ENCODE data around the gene FNBP1.

FNBP1 gene

DNA sequence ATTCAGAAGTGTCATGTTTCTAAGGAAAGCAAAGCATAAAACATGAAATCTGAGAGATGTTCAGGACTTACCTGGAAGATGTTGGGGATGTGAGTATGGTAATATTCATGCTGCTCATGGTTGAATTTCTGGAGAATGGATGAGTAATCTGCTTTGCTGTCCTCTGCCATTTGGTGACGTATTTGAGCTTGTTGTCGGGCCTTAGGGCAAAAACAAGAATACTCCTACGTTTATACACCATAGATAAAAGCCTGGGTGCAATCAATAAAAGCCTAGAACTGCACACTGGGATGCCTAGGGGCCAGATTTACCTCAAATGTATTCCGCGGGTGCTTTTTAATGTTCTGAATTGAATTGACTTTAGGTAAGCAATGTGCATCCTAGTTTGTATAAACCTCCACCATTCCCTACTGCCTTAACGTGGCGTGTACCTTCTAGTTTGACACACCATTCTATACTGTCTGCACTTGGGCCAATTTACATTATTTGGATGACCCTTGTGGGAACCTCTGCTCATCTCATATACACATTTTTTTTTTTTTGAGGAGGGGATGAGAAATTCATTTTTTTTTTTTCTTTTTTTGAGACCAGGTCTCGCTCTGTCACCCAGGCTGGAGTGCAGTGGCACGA is 113.4 kb downstream of the FNBP1 start:
- Histone ChIP-seq H3K79me2 (ENCODE audit: insufficient read depth, low read length) (peaks cover 3% of the 10 kb centered on the region; the same call in 1 of the 2 replicates), H3K27me3 (ENCODE audit: low read length) (no peaks in the 10 kb centered on the region), H3K9me2 (replicated peaks; ENCODE audit: insufficient read depth, low read length) (no peaks in the 10 kb centered on the region), H3K27ac (ENCODE audit: low read depth, low read length) (no peak overlapping the region), H2AFZ (ENCODE audit: low read depth, low read length, severe bottlenecking) (no peak overlapping the region), H3K4me3 (ENCODE audit: insufficient read depth, low read length, poor library complexity, severe bottlenecking) (no peak overlapping the region), H3K9me3 (ENCODE audit: insufficient read depth, low read length) (no peaks in the 10 kb centered on the region), H3K4me2 (ENCODE audit: low read depth, low read length, poor library complexity, severe bottlenecking) (no peak overlapping the region), H3F3A (ENCODE audit: insufficient read depth) (peaks cover 11% of the 10 kb centered on the region; the same call in 1 of the 2 replicates), H3K36me3 (ENCODE audit: low read length) (peaks cover 27% of the 10 kb centered on the region), H4K20me1 (ENCODE audit: low read depth, low read length) (no peaks in the 10 kb centered on the region), H3K9ac (ENCODE audit: low read length) (no peak overlapping the region)
- TF ChIP-seq, protein P1, sequence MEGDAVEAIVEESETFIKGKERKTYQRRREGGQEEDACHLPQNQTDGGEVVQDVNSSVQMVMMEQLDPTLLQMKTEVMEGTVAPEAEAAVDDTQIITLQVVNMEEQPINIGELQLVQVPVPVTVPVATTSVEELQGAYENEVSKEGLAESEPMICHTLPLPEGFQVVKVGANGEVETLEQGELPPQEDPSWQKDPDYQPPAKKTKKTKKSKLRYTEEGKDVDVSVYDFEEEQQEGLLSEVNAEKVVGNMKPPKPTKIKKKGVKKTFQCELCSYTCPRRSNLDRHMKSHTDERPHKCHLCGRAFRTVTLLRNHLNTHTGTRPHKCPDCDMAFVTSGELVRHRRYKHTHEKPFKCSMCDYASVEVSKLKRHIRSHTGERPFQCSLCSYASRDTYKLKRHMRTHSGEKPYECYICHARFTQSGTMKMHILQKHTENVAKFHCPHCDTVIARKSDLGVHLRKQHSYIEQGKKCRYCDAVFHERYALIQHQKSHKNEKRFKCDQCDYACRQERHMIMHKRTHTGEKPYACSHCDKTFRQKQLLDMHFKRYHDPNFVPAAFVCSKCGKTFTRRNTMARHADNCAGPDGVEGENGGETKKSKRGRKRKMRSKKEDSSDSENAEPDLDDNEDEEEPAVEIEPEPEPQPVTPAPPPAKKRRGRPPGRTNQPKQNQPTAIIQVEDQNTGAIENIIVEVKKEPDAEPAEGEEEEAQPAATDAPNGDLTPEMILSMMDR (IDR thresholded peaks at IDR 0.05; ENCODE audit: insufficient read depth, low read length, poor library complexity, severe bottlenecking) = no peak
- TF ChIP-seq EZH2phosphoT487 (conservative IDR thresholded peaks at IDR 0.05; ENCODE audit: low read length) = no peak

DNA sequence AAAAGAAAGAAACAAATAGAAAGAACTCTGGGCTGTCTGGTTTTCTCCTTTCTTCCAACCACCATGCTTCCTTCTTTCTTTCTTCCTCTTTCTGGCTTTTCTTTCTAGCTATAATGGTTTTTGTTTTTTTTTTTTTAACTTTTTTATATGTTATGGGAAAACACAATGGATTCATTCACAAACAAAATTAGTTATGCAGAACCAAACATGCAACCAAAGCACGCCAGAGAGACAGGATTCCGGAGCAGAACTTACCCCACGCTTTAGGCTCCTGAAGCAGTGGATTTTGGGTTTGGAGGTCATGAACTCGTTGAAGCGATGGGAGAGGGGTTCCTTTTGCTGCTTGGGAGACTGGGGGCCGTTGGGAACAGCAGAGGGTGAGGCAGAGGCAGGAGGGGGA is 119.4 kb downstream of the FNBP1 start:
- H3K4me3 ChIP-seq (ENCODE audit: insufficient read depth, low read length, poor library complexity, severe bottlenecking) = no peak overlapping the region
- TF ChIP-seq, protein P1 (IDR thresholded peaks at IDR 0.05; ENCODE audit: insufficient read depth, low read length, poor library complexity, severe bottlenecking) = no peak
- TF ChIP-seq EZH2phosphoT487 (conservative IDR thresholded peaks at IDR 0.05; ENCODE audit: low read length) = no peak
- no peaks in the 10 kb centered on the region for H3K9me3 ChIP-seq (ENCODE audit: insufficient read depth, low read length)
- H3F3A ChIP-seq (ENCODE audit: insufficient read depth) = peaks cover 12% of the 10 kb centered on the region; the same call in 1 of the 2 replicates
- H4K20me1 ChIP-seq (ENCODE audit: low read depth, low read length) = no peaks in the 10 kb centered on the region
- no peak overlapping the region for H3K27ac ChIP-seq (ENCODE audit: low read depth, low read length)
- no peaks in the 10 kb centered on the region for H3K9me2 ChIP-seq (replicated peaks; ENCODE audit: insufficient read depth, low read length)
- peaks cover 61% of the 10 kb centered on the region for H3K36me3 ChIP-seq (ENCODE audit: low read length)
- H3K4me2 ChIP-seq (ENCODE audit: low read depth, low read length, poor library complexity, severe bottlenecking) = no peak overlapping the region
- H3K9ac ChIP-seq (ENCODE audit: low read length) = no peak overlapping the region
- H3K27me3 ChIP-seq (ENCODE audit: low read length) = no peaks in the 10 kb centered on the region
- no peaks in the 10 kb centered on the region for H3K79me2 ChIP-seq (ENCODE audit: insufficient read depth, low read length)
- no peak overlapping the region for H2AFZ ChIP-seq (ENCODE audit: low read depth, low read length, severe bottlenecking)

DNA sequence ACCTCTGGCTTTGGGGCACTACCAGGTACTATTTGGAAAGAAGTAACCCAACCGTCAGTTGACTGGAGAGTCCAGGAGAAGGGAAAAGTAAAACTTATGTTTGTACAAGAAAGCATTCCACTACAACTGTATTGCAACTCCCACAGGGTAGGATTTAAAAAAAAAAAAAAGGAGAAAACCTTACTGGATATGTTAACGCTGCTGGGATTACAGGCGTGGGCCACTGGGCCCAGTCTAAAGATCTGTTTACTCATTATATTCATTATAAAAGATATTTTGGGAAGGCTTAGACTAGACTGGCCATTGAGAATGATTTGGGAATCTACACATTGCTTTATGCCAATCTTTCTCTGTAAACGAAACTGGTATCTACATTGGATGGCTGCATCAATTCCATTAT is 121.1 kb downstream of the FNBP1 start:
- Histone ChIP-seq H3K27me3 (ENCODE audit: low read length) (no peaks in the 10 kb centered on the region), H3F3A (ENCODE audit: insufficient read depth) (peaks cover 12% of the 10 kb centered on the region; the same call in 1 of the 2 replicates), H2AFZ (ENCODE audit: low read depth, low read length, severe bottlenecking) (no peak overlapping the region), H3K4me2 (ENCODE audit: low read depth, low read length, poor library complexity, severe bottlenecking) (no peak overlapping the region), H3K9ac (ENCODE audit: low read length) (no peak overlapping the region), H3K9me3 (ENCODE audit: insufficient read depth, low read length) (no peaks in the 10 kb centered on the region), H3K27ac (ENCODE audit: low read depth, low read length) (no peak overlapping the region), H3K4me3 (ENCODE audit: insufficient read depth, low read length, poor library complexity, severe bottlenecking) (no peak overlapping the region), H3K9me2 (replicated peaks; ENCODE audit: insufficient read depth, low read length) (no peaks in the 10 kb centered on the region), H3K36me3 (ENCODE audit: low read length) (peaks cover 59% of the 10 kb centered on the region), H4K20me1 (ENCODE audit: low read depth, low read length) (no peaks in the 10 kb centered on the region), H3K79me2 (ENCODE audit: insufficient read depth, low read length) (0 out of 2 replicates have a peak, but pooled peaks cover 4% of the 10 kb centered on the region)
- TF ChIP-seq, protein P1 (IDR thresholded peaks at IDR 0.05; ENCODE audit: insufficient read depth, low read length, poor library complexity, severe bottlenecking) = no peak
- TF ChIP-seq EZH2phosphoT487 (conservative IDR thresholded peaks at IDR 0.05; ENCODE audit: low read length) = no peak
